ENCODE data around the gene DBN1.
"Not testable (repeated sequence)": the region's sequence is repeated elsewhere in the genome, so short reads cannot be mapped to it uniquely, and the experiment has no call there.

The DBN1 gene

GRCh38 chr5:177490992-177491391 lies 17.6 kb upstream of the DBN1 start:
- no peak for DNase-seq

- no peak for DNase-seq
Observed at GRCh38 chr5:177490311-177490991, 17.0 kb upstream of the DBN1 start.

- DNase-seq = no peak
Observed at GRCh38 chr5:177489119-177489716, 15.8 kb upstream of the DBN1 start.

- DNase-seq = no peak
Observed at GRCh38 chr5:177487975-177488374, 14.5 kb upstream of the DBN1 start.

GRCh38 chr5:177487144-177487543 lies 13.7 kb upstream of the DBN1 start:
- no peak for DNase-seq

GRCh38 chr5:177486256-177486655 lies 12.8 kb upstream of the DBN1 start:
- no peak for DNase-seq

- not testable (repeated sequence) for DNase-seq
Observed at GRCh38 chr5:177485753-177486152, 12.3 kb upstream of the DBN1 start.

- no peak for DNase-seq
Observed at GRCh38 chr5:177484902-177485549, 11.6 kb upstream of the DBN1 start.

- DNase-seq = no peak
Observed at GRCh38 chr5:177483994-177484901, 10.8 kb upstream of the DBN1 start.

- no peak for DNase-seq
Observed at GRCh38 chr5:177483042-177483441, 9.6 kb upstream of the DBN1 start.

- no peak for DNase-seq
Observed at GRCh38 chr5:177482359-177482795, 8.9 kb upstream of the DBN1 start.

GRCh38 chr5:177479774-177480173 lies 6.3 kb upstream of the DBN1 start:
- DNase-seq = peak; percentile 98

GRCh38 chr5:177478711-177479646 lies 5.5 kb upstream of the DBN1 start:
- peak; percentile 96 for DNase-seq

GRCh38 chr5:177477701-177478477 lies 4.5 kb upstream of the DBN1 start:
- no peak for DNase-seq

- no peak for DNase-seq
Observed at GRCh38 chr5:177476531-177477233, 3.2 kb upstream of the DBN1 start.

GRCh38 chr5:177475563-177476427 lies 2.4 kb upstream of the DBN1 start:
- DNase-seq = no peak

- DNase-seq = no peak
Observed at GRCh38 chr5:177474846-177475562, 1.6 kb upstream of the DBN1 start.

GRCh38 chr5:177474002-177474476 lies 605 bp upstream of the DBN1 start:
- no peak for DNase-seq
